GM21717 (cell line): ENCODE results near the gene SEC24B.
"Not testable (repeated sequence)": the region's sequence is repeated elsewhere in the genome, so short reads cannot be mapped to it uniquely, and the experiment has no call there.

Experiments
- ATAC-seq: cut with Tn5 transposase; IDR thresholded peaks from one replicate; pipeline ENCODE4 v1.9.1; 2021; ENCODE audit warnings: mild to moderate bottlenecking, moderate library complexity; ENCODE audit not compliant: unreplicated experiment

SEC24B gene

DNA sequence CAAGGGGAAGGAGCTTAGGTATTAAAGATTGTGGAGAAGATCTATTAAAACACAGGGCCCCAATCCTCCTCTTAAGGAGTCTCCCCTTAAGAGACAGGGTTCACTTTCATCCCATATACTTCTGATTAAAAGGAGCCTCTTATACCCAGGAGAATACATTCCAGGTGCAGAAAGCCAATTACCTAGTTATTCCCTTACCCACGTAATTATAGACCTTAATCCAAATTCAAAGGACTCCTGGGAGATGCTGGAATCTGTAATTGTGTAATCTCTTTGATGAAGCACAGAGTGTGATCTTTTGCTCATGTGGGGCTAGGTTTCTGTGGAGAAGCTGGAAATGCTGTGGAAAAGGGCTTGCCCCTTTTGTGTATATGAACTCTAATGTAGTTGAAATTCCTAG, 1.4 kb upstream of the SEC24B start:
- no peak for ATAC-seq

DNA sequence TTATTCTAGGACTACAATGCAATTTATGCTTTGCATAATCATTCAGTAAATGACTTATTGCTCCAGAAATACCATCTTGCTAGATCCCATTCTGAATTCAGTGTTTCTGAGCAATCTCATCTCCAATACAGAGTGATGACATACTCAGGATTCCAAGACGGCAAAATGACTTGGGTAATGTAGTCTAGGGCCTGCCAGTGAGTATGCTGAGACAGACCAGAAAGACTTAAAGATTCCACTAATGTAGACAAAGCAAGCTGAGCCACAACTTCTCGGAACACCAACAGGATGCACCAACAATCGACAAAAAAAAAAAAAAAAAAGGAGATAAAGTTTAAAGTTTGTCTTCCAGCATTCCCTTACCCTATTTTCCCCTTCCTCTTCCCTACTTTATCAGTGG, 919 bp upstream of the SEC24B start:
- ATAC-seq = no peak

DNA sequence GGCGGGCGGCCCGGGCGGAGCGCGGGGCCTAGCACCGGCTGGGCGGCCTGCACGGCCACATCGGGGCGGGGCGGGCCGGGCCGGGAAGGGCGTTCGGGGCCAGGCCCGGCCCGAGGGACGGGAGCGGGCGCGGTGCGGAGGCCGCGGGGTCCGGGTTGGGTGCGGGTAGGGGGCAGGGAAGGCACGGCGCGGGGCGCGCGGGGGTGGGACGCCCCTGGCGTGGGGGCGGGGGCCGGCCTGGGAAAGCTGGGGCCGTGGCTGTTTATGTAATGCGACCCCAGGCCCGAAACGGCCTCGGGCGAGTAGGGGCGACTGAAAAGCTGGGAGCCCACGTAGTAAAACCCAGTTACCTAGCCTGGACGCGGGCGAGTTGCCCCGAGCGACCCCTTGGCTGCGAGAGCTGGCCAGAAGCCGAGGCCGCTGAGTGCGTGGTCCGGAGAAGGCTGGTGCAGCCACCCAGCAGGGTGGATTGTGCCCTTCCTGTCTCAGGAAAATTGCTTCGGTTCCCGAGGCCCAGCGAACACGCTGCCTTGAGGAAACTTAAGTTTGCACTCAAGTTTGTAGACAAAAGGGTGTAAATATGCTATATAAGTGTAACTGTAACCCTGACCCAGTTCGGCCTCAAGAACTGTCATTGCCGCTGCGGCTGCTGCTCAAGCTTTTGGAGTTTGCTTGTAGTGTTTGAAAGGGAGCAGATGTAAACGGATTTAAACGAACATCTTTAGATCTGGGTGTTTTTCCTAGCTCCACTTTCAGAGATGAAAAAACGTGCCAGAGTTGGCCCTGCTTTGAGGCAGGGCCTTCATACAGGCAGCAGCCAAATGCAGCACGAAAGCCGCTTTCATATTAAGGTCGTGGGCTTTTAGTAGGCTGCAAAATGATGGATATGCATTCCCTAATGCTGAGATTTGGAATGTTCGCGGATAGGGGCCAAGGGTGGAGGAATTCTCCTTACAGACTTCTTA, 674 bp downstream of the SEC24B start:
- peak; percentile 46 for ATAC-seq

DNA sequence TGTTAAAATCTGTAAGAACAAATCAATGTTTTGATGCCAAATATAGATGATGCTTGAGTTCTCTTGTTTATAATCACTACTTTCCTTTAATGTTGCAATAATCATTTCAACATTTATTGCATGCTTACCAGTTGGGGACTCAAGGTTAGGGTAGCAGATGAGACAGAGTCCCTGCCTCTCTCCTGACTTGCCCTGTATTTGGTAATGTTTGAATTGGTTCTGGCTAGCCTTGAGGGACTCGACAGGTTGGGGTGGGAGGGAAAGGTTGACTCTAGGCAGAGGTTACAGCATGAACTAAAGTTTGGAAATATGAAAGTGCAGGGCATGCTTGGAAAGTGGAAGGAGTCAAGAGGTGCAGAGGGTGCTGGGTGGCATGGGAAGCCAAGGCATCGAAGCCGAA, 2.0 kb downstream of the SEC24B start:
- ATAC-seq = no peak

DNA sequence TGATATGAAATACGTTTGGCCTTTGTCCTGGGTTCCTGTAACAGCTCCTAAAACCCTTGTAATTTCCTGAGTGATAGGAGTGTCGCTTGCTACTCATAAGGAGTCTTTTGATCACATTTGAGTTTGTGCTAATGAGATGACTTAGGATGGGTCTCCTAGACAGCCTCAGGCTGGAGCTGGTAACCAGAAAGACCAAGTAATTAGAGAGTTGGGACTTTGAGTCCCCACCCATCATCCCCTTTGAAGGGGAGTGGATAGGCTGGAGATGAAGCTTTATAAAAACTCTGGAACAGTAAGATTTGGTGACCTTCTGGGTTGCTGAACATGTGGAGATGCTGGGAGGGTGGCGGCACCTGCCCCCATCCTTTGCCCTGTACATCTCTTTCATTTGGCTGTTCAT, 2.9 kb downstream of the SEC24B start:
- no peak for ATAC-seq

DNA sequence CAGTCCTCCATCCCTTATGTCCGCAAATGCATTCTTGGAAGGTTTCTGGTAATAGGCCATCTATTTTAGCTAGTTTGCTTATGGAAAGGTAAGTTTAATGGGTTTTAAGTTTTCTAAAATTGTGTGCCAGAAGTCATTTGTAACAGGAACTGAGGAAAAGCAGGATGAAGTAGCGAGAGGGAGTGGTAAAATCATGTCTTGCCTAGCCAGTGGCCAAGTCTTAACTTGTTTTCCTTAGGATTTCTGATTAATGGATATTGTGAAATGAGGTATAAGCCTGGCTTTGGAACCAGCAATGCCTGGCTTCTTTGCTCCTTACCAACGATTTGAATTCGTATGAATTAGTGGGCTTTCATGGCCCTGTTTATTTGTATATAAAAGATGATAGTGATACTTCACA, 7.3 kb downstream of the SEC24B start:
- ATAC-seq = no peak

DNA sequence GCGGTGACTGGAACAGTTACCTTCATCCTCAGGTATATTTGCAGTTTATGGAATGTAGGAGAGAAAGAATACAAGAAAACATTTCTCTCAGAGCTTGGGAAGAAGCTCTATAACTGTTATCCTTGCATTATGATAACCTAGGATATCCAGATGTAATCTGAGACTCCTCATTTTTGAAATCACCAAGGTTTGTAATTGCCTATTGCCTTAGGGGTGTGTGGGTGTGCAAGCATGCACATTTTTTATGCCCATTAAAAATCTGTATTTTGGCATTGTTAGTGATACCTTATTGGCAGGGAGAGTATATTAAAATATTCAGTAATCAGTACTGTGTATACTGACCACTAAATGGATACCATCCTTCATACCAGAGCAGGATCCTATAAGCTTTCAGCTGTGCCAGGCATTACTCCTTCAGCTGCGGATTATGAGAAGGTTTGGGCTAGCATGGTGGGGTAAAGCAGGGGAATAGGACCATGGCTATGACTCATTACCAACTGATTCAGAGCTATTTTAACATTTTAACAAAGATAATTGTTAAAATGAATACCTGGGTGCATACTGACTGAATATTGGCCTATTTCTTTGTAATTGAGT, 8.3 kb downstream of the SEC24B start:
- no peak for ATAC-seq

DNA sequence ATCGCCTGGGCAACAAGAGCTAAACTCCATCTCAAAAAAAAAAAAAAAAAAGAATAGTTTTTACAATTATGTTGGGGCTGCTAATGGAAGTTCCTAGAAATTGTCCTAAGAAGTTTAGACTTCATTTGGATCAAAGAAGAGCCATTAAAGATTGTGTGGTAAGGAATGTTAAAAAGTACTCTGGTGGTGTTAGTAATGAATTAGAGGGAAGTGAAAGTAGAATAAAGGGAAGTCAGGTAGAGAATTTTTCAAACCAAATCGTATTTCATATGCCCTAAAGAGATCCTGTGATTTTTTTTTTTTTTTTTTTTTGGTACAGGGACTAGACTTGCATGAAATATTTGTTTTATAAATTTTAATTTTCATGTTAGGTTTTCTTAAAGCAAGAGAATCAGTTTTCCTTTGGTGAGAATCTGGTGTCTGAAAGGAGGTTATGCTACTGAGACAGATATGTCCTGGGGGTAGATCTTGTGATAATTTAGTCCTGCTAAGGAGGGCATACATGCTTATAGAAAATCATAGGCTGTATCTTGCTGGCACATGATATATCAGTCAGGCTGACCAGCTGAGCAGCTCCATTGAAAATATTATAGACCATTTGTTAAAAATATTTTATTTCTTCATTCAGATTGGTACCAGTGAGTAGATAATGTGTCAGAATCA, 10.7 kb downstream of the SEC24B start:
- ATAC-seq = peak; percentile 70

DNA sequence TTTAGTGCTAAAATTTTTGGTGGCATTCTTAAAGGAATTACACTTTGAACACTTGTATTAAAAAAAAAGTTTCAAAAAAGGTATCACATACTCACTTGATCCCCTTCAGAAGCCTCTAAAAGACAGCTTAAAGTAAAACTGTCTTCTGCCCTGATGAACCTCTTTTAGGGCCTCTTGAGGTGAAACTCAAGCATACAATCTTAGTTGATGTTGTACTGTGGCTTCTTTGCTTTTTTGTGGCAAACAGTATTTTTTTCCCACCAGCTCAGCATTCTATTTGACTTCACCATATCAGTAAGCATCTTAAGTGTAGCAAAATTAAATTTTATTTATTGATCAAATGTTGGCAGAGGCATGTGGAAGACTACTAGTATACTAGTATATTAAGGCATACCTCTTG, 13.7 kb downstream of the SEC24B start:
- ATAC-seq = no peak

DNA sequence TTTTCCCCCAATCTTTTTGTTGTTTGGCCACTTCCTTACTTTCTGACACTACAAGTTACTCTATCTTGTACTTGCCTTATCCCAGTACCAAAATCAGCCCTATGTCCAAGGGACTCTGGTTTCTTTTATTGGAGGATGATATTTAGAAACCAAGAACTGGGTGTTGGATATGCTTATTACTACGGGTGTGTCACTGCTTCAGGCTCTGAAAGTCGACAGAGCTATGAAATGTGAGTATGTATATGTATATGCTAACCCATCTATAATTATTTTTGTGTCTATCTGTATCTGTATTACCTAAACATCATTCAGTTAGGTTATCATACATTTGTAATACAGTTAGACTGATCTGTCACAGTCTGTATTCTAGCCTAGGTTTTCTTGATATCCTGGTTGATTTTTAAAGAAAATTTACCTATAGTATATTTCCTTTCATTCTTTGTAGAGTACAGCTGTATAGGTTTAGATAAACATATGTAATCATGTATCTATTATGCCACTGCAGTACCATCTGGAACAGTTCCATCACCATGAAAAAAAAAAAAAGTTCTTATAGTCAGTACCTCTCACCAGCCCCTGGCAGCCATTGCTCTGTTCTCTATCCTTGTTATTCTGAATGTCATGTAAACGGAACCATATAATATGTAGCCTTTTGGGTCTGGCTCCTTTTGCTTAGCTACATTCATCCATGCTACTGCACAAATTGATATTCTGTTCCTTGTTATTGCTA, 18.1 kb downstream of the SEC24B start:
- no peak for ATAC-seq

DNA sequence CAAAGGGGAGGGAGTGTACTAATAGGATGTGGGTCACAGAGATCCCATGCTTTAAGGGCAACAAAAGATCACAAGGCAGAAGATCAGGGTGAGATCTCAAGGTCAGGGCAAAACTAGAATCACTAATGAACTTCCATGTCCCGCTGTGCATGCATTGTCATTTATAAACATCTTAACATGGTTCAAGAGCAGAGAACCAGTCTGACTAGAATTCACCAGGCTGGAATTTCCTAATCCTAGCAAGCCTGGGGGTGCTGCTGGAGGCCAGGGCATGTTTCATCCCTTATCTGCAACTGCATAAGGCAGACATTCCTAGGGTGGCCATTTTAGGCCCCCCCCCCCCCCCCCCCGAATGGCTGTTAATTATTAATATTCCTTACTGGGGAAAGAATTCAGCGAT, 19.5 kb downstream of the SEC24B start:
- not testable (repeated sequence) for ATAC-seq

DNA sequence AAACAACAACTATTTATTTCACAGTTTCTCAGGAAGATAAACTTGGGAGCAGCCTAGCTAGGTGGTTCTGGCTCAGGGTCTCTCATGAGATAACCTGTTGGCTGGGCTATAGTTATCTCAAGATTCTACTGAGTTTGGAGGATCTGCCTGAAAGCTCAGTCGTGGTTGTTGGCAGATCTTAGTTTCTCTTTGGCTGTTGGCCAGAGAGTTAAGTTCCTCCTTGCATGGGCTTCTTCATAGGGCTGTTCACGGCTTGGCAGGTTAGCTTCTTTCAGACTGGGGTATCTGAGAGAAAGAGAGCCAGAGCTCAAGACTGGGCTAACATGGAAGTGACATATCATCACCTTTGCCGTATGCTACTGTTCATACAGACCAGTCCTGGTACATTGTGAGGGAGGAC, 28.7 kb downstream of the SEC24B start:
- ATAC-seq = peak; percentile 67

DNA sequence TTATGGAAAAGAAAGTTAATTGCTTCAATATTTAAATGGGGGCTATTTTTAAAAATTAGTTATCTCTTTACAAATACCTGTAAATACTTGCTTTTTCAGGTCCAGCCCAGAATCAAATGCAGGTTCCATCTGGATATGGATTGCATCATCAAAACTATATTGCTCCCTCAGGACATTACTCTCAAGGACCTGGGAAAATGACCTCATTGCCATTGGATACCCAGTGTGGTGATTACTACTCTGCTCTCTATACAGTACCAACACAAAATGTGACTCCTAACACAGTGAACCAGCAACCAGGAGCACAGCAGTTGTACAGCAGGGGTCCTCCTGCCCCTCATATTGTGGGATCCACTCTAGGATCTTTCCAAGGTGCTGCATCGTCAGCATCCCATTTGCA, 29.2 kb downstream of the SEC24B start:
- ATAC-seq = no peak

DNA sequence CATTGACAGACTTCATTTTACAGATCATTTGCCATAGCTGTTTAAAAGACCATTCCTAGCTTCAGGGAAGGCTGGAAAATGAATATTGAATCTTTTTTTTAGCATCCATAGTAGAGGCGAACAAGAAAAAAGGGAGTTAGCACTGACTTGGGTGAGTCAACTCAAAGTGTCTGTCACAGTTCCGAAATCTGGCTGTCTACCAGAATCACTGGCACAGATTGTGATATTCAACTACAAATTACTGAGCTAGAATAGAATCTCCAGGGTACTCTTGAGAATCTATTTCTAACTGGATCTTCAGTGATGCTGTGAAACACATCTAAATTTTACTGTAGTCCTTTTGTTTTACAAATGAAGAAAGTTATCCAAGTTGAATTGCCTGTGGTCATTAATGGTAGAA, 31.5 kb downstream of the SEC24B start:
- ATAC-seq = no peak

DNA sequence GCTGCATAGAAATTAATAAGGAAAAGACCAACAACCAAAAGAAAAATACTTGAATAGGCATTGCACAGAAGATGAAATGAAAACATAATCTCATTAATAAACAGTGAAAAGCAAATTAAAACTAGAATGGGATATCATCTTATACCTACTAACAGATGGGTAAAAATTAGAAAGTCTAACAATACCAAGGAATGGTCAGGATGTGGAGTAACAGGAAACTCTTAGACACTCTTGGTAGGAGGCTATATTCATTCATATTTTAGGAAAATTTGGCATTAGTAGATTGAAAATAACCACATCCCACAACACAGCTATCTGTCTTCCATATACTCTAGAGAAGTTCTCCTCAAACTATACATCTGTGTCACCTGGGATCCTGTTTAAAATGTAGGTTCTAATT, 36.3 kb downstream of the SEC24B start:
- ATAC-seq = no peak

DNA sequence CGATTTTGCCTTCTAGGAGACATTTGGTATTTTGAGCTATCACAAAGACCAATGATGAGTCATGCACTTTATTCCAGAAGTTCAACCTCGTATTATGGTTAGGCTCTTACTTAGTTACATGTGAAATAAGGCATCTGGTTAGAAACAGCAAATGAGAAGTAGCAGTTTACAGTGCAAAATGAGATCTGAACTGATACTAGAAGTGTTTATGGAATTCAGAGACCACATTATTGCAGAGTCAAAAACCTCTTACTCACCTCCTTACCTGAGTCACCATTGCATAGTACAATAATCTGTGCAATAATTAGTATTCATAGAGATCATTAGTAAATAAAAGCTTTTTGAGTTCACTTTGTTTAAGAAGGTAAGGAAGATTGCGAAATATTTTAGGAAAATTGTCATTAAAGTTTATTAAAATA, 38.7 kb downstream of the SEC24B start:
- ATAC-seq = no peak

DNA sequence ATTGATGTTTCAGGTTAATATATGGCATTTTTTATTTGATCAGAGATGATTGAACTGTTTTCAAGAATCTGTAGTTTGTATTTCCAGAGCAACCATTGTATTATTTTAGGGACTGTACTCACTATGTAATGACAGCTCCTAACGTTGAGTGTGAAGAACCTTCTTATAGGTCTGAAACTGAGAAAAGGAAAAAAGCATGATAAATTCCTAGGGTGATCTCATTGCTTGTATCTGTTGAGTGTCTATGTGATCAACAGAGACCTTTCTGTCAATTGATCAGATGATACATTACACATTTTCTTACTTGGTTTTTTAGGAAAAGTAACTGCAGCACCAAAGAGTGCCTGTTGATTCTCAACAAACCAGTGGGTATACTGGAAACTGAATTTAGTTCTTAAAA, 40.2 kb downstream of the SEC24B start:
- no peak for ATAC-seq

DNA sequence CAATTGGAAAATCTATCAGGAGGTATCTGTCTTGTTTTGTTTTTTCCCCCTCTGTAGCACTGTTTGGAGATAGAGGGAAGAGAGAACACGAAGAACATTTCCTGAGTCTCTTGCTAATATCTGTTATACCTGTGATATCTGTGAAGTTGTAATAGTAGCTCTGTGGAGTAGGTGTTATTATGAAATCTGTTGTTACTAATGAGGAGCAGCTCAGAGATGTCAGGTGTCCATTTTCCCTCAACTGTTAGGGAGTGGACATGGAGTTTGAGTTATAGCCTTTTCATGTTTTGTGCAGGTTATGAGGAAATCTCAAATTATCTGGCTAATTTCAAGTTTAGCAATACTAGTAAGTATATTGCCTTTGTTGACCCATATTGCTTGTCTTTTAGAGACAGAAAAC, 52.4 kb downstream of the SEC24B start:
- no peak for ATAC-seq

DNA sequence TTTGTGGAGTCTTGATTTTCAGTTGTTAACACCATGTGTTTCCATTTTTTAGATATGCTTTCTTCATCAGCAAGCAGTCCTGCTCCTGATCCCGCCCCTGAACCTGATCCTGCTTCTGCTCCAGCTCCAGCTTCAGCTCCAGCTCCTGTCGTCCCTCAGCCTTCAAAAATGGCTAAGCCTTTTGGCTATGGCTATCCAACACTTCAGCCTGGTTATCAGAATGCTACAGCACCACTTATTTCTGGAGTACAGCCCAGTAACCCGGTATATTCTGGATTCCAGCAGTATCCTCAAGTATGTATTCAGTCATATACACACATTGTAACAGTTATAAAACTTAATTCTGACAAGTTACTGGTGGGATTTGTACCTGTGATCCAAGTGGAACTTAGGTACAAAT, 60.9 kb downstream of the SEC24B start:
- no peak for ATAC-seq

DNA sequence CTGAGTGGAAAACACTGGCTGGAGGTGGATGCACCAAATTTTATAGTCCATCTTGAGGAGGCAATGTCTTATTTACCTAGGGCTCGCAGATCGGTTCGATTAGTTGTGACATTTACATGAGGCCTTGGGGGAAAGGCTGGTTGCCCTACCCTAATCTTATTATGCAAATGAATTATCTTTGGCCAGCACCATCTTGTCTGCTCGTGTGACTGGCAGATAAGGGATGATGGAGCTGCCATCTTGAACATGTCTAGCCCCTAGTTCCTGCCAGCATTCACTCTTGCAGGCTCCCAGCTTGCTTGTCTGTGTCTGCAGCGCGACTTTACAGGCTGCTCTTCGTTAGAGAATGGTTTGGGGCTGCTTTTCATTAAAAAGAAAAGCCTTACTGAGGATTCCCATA, 61.9 kb downstream of the SEC24B start:
- no peak for ATAC-seq

DNA sequence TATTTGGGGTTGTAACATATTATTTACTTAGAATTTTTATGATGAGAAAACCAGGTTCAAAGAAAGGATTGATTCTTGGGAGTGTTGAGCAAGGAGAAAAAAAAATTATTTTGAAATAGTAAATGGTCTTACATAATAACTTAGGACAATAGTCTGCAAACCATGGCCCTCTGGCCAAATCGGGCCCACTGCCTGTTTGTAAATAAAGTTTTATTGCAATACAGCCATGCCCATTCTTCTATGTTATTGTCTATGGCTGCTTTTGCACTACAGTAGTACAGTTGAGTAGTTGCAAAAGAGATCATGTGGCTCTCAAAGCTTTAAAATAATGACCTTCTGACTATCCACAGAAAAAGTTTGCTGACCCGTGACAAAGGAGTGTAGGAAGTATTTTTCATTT, 63.3 kb downstream of the SEC24B start:
- no peak for ATAC-seq
